PFSK-1 (cell line): ENCODE data around the gene ITLN1.

ENCODE experiments used
- FOXP2 ChIP-seq: optimal IDR thresholded peaks from 2 replicates; pipeline ENCODE3; 2011; ENCODE audit warnings: borderline replicate concordance, control low read depth, inconsistent platforms; ENCODE audit not compliant: insufficient read depth; ENCODE audit errors: extremely low read length, extremely low read depth
- POLR2AphosphoS5 ChIP-seq: IDR thresholded peaks from 2 replicates; pipeline ENCODE4 v1.6.1; 2012; ENCODE audit warnings: low read depth, mild to moderate bottlenecking, control low read depth, low read length, moderate library complexity
- REST ChIP-seq, 2 experiments: IDR thresholded peaks; 2 replicates each; pipeline versions ENCODE4 v1.6.1 to v1.8.0; 2011 to 2012; ENCODE audit warnings: low read depth in 2 of 2, low read length in 2 of 2, control low read depth in 1 of 2, inconsistent platforms in 1 of 2, mild to moderate bottlenecking in 1 of 2, moderate library complexity in 1 of 2; ENCODE audit not compliant: insufficient read depth in 1 of 2
- SIN3A ChIP-seq: IDR thresholded peaks from 2 replicates; pipeline ENCODE4 v1.6.1; 2012; ENCODE audit warnings: mild to moderate bottlenecking, low read length, moderate library complexity, borderline replicate concordance; ENCODE audit not compliant: insufficient read depth
- TAF1 ChIP-seq: IDR thresholded peaks from 2 replicates; pipeline ENCODE4 v1.6.1; 2012; ENCODE audit warnings: low read length, control low read depth, borderline replicate concordance; ENCODE audit not compliant: insufficient read depth

The ITLN1 gene

GRCh38 chr1:160876311-160876710 lies 8.7 kb downstream of the ITLN1 start:
- TF ChIP-seq REST (IDR thresholded peaks at IDR 0.05; ENCODE audit: insufficient read depth in 1 of 2, low read depth in 2 of 2, low read length in 2 of 2) (no peak), POLR2AphosphoS5 (no peak), TAF1 (no peak), FOXP2 (no peak), SIN3A (no peak)

- TF ChIP-seq SIN3A, result no peak
- TF ChIP-seq REST (IDR thresholded peaks at IDR 0.05; ENCODE audit: insufficient read depth in 1 of 2, low read depth in 2 of 2, low read length in 2 of 2), result no peak
- TF ChIP-seq TAF1, result no peak
- TF ChIP-seq FOXP2, result no peak
- no peak for TF ChIP-seq POLR2AphosphoS5
Observed at GRCh38 chr1:160874935-160875334, 10.0 kb downstream of the ITLN1 start.

- TF ChIP-seq FOXP2, result no peak
- TF ChIP-seq SIN3A, result no peak
Observed at GRCh38 chr1:160868141-160868540, 16.8 kb downstream of the ITLN1 start.

GRCh38 chr1:160866695-160867260 lies 18.2 kb downstream of the ITLN1 start:
- TF ChIP-seq REST (IDR thresholded peaks at IDR 0.05; ENCODE audit: insufficient read depth in 1 of 2, low read depth in 2 of 2, low read length in 2 of 2) (no peak), SIN3A (no peak), TAF1 (no peak), POLR2AphosphoS5 (no peak)

GRCh38 chr1:160866001-160866694 lies 18.8 kb downstream of the ITLN1 start:
- TF ChIP-seq POLR2AphosphoS5, result no peak
- no peak for TF ChIP-seq TAF1
- no peak for TF ChIP-seq SIN3A
- TF ChIP-seq REST (IDR thresholded peaks at IDR 0.05; ENCODE audit: insufficient read depth in 1 of 2, low read depth in 2 of 2, low read length in 2 of 2), result no peak
- TF ChIP-seq FOXP2, result no peak
